Activated CD8-positive, alpha-beta memory T cell treated with anti-CD3 and anti-CD28 coated beads for 4 hours (primary cell): ENCODE results near the gene PI4KB.
"Not testable (repeated sequence)": the region's sequence is repeated elsewhere in the genome, so short reads cannot be mapped to it uniquely, and the experiment has no call there.

Experiments
- DNase-seq, 2 donors: peaks; one replicate each; pipeline ENCODE4 v3.0.0-alpha.2; 2020; ENCODE audit warnings: low read depth in 2 of 2

The PI4KB gene

GRCh38 chr1:151281225-151281968 is 45.8 kb downstream of the PI4KB start:
- DNase-seq: peak; percentile 88 to 90

DNA sequence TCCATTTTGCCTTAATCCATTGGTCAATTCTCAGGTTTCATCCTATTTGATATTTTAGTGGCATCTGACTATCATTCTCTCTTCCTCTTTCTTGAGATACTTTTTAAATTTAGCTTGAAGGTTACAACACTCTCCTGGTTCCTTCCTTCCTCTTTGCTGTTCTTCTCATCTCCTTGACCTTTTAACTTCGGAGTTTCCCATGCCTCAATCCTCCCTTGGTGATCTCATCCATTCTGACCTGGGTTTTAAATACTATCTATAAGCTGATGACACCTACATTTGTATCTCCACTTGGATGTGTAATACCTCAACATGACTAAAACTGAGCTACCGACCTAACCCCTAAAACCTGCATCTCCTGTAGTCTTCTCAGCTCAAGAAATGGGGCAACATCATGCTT is 50.0 kb downstream of the PI4KB start:
- DNase-seq: no peak

- not testable (repeated sequence) for DNase-seq
Measured at GRCh38 chr1:151275341-151275740, 51.9 kb downstream of the PI4KB start.

- no peak for DNase-seq
Measured at GRCh38 chr1:151273924-151274466, 53.2 kb downstream of the PI4KB start.

- DNase-seq: no peak
Measured at GRCh38 chr1:151267760-151268159, 59.5 kb downstream of the PI4KB start.

DNA sequence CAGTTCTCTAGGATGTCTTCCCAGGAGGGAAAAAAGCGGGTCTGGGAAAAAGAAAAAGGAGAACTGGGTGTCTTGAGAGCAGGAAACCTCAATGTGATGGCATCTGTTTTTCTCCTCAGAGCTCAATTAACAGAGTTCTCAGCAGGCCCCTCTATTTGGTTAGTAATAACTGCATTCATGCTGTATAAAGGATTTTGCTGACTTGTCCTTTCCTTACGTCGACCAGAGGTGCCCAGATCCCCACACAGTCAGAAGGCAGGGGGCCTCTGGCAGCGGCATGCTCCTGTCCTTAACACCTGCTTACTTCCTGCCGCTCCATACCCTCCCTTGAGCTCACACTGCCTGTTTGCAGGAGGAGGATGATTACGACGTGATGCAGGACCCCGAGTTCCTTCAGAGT is 60.4 kb downstream of the PI4KB start:
- no peak for DNase-seq

DNA sequence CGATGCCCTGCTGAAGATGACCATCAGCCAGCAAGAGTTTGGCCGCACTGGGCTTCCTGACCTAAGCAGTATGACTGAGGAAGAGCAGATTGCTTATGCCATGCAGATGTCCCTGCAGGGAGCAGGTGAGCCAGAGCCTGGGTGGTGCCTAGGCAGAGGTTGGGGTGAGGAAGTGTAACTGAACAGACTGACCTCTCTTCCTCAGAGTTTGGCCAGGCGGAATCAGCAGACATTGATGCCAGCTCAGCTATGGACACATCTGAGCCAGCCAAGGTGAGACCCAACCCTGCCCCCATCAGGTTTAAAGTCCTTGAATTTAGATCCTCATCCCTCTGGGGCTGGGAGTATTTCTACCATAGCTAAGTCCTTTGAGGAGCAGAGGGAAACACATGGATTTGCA is 60.9 kb downstream of the PI4KB start:
- no peak for DNase-seq

GRCh38 chr1:151265446-151266236 is 61.6 kb downstream of the PI4KB start:
- DNase-seq: no peak

GRCh38 chr1:151259351-151259750 is 67.9 kb downstream of the PI4KB start:
- DNase-seq: no peak

DNA sequence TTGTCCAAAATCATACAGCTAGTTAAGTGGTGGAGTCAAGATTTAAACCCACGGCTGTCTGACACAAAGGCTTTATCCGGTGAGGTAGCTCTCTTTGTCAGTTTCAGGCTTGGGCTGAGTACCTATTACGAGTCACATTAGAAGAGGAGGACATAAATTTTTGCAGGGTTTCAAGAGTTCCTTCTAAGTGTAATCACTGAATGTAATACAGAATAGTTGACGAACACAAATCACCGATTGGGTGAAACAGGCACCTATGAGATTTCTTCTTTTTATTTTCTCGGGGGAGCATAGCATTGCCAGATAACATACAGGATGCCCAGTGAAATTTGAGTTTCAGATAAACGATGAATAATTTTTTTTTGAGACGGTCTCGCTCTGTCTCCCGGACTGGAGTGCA is 71.8 kb downstream of the PI4KB start:
- DNase-seq: no peak

DNA sequence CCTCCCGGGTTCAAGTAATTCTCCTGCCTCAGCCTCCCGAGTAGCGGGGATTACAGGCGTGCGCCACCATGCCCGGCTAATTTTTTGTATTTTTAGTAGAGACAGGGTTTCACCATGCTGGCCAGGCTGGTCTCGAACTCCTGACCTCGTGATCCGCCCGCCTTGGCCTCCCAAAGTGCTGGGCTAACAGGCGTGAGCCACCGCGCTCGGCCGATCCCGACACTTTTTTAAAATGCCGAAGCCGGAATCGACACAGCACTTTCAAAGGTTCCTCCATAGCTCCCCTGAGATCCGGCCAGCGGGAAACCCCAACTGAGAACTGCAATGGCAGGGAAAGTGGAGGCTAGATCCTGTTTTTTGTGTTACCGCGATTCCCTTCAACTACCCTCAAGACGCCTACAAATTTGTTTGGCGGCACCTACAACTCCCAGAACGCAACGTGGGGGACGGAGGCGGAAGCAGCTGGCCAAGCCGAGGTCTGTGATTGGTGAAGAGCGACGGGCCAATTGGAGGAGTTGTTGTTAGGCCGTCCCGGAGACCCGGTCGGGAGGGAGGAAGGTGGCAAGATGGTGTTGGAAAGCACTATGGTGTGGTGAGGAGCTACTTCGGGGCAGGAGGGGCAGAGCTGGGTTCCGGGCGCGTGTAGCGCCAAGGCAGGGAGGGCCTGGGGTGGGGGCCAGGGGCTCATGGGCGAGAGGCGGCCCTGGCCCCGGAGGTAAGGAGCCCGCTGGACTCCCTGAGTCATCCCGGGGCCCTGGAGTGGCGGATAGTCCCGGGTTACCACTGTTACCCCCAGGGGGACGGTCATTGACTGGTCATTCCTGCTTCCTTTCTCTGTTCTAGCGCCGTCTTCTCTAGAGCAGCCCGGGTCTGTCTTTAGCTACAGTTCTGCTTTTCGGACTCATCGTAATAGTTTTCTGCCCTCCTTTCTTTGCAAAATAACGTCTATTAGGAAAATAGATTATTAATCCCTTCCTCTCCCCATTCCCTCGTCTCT is 72.7 kb downstream of the PI4KB start, which contains the start of gene PSMD4:
Gene PSMD4 (plus strand): TSS at position 518 of the 997 bp plus-strand sequence. CDS start 49 bp downstream, at position 567.
- peak; percentile 80 to 89 for DNase-seq

GRCh38 chr1:151251656-151252470 is 75.4 kb downstream of the PI4KB start:
- peak; percentile 19 to 43 for DNase-seq

DNA sequence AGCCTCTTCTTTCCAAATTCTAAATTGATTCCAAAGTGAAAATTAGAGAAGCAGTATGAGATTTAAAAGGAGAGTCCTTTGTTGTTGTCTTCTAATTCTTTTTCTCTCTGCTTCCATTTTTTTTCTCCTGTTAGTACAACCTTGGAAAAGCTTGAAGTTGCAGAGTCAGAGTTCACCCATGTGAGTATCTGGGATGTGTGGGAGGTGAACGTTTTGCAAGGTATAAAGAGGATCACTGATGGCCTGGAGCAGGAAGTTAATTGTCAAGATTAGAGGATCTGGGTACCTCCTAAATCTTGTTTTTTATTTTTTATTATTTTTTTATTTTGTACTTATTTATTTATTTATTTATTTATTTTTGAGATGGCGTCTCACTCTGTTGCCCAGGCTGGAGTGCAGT is 80.4 kb downstream of the PI4KB start:
- no peak for DNase-seq

- DNase-seq: no peak
Measured at GRCh38 chr1:151243683-151244216, 83.5 kb downstream of the PI4KB start.

DNA sequence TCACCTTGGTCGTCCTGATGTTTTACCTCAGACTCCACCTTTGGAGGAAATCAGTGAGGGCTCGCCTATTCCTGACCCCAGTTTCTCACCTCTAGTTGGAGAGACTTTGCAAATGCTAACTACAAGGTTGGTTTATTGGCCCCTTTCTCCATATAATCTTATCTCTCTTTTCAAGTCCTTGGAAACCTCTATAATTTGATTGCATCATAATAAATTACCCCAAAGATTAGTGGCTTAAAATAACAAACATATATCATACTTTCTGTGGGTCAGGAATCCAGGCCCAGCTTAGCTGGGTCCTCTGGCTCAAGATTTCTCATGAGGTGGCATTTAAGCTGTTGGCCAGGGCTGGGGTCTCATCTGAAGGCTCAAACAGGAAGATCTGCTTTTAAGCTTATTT is 84.8 kb downstream of the PI4KB start:
- no peak for DNase-seq
